Measurements from ENCODE around the gene DACT2.
"Not testable (repeated sequence)": the region's sequence is repeated elsewhere in the genome, so short reads cannot be mapped to it uniquely, and the experiment has no call there.

DACT2 gene

GRCh38 chr6:168267779-168268178 is 51.8 kb downstream of the DACT2 start:
- not testable (repeated sequence) for DNase-seq (ENCODE audit: low spot score); FAIRE-seq

GRCh38 chr6:168265827-168266815 is 53.5 kb downstream of the DACT2 start:
- DNase-seq (ENCODE audit: low spot score) (no peak), FAIRE-seq (no peak)

DNA sequence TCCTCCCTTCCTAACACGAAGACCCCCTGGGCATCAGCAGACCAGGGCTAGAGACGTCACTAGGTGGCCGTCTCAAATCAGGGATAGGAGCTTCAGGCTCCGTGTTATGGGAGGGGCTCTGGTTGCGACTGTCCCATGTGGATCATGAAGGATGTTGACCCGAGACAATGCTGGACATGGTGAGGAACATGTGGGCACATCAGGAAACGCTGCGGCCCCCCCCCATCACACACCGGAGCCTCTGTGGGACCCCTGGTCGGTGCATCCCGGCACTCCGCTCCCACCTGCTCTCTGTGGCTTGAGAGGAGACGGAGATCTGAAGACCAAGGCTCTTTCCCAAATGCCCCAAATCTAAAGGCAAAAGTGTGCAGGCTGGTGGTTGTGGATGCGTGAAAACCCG is 54.2 kb downstream of the DACT2 start:
- FAIRE-seq (no peak), DNase-seq (ENCODE audit: low spot score) (no peak)

DNA sequence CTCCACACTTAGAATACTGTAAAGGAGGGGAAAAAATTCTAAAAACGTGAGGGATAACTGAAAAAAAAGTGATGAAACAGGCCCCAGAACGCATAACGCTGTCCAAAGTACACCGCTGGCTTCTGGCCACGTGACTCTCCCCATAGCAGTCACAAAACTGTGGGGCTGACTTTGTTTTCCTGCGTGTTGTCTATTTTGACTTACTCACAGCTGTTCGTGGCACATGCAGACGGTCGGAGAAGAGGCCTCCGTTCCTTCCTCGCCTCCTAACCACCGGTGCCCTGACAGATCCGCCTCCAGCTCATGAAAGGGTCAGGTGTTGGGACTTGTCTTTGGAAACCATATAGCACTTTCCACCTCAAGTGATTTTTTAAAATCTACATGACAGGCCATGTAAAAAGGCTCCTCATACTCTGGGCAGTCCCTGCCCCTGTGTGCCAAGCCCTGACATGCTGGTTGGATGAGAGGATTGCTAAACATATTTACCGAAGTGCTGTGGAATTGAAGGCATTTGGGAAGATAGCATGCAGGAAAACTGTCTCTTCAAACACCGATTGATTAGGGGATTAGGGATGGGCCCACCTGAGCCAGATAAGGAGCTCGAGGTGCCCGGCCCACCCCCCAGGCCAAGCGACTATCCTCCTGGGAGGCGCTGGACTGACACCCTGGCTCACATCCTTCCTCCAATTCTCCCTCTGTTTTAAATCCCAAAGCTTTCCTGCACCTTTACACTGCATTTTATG is 54.8 kb downstream of the DACT2 start:
- no peak for DNase-seq (ENCODE audit: low spot score)
- FAIRE-seq: no peak

- DNase-seq (ENCODE audit: low spot score): no peak
- no peak for FAIRE-seq
Measured at GRCh38 chr6:168263351-168263905, 56.1 kb downstream of the DACT2 start.

DNA sequence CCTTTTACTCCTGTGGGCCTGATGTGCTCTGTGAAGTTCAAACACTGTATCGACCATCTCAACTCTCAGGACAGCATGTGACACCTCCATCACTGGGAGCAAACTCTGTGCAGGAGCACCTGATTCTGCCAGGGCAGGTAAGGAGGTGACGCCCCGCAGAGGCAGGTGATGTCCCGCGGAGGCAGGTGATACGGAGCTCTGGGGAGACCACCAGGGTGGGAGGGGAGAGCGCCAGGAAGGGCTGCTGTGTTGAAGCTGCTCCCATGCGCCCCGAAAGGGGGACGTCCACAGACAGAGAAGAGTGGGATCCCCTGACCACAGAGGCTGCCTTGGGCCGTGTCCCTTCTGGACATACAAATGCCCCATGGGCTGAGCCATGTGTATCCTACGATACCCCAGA is 58.3 kb downstream of the DACT2 start:
- no peak for DNase-seq (ENCODE audit: low spot score)
- no peak for FAIRE-seq

GRCh38 chr6:168260420-168260987 is 59.1 kb downstream of the DACT2 start:
- FAIRE-seq (no peak), DNase-seq (ENCODE audit: low spot score) (no peak)

DNA sequence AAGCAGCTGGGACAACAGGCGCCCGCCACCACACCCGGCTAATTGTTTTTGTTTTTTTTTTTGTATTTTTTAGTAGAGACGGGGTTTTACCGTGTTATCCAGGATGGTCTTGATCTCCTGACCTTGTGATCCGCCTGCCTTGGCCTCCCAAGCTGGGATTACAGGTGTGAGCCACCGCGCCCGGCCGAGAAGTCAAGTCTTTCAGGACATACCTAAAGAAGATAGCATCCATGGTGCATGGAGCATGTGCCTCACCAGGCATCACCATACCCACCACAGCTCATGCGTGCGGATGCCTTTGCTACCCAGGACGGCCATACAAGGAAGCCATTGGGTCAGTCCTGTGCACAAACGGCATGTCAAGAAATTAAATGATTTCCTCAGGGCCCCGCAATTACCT is 60.8 kb downstream of the DACT2 start:
- no peak for FAIRE-seq

GRCh38 chr6:168256940-168257339 is 62.6 kb downstream of the DACT2 start:
- FAIRE-seq (no peak), DNase-seq (ENCODE audit: low spot score) (no peak)

More for the DNA sequence above, 60.8 kb downstream of the DACT2 start:
- DNase-seq (ENCODE audit: low spot score): no peak

Measured in urothelium cell line (cell line).